ENCODE data around the gene RBFOX1.

The RBFOX1 gene

GRCh38 chr16:7748522-7748921 is 415.9 kb downstream of the RBFOX1 start:
- DNase-seq (ENCODE audit: extremely low spot score), result no peak
- POLR2A ChIA-PET, result no interaction called here
- TF ChIP-seq, protein P1, sequence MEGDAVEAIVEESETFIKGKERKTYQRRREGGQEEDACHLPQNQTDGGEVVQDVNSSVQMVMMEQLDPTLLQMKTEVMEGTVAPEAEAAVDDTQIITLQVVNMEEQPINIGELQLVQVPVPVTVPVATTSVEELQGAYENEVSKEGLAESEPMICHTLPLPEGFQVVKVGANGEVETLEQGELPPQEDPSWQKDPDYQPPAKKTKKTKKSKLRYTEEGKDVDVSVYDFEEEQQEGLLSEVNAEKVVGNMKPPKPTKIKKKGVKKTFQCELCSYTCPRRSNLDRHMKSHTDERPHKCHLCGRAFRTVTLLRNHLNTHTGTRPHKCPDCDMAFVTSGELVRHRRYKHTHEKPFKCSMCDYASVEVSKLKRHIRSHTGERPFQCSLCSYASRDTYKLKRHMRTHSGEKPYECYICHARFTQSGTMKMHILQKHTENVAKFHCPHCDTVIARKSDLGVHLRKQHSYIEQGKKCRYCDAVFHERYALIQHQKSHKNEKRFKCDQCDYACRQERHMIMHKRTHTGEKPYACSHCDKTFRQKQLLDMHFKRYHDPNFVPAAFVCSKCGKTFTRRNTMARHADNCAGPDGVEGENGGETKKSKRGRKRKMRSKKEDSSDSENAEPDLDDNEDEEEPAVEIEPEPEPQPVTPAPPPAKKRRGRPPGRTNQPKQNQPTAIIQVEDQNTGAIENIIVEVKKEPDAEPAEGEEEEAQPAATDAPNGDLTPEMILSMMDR (IDR thresholded peaks at IDR 0.05; ENCODE audit: control extremely low read depth, extremely low read depth, low read depth, missing control alignments), result no peak
- CTCF ChIA-PET, result no interaction called here

- TF ChIP-seq, protein P1 (IDR thresholded peaks at IDR 0.05; ENCODE audit: control extremely low read depth, extremely low read depth, low read depth, missing control alignments), result no peak
These were observed 422.8 kb downstream of the RBFOX1 start for GRCh38 chr16:7755347-7755882.

More at GRCh38 chr16:7755347-7755882, 422.8 kb downstream of the RBFOX1 start:
- DNase-seq (ENCODE audit: extremely low spot score), result no peak
- CTCF ChIA-PET, result interaction anchor here (1.9 kb wide), 1 partner anchor 14 kb away, joined by 6 read pairs; no protein-coding TSS in a partner anchor
- POLR2A ChIA-PET, result no interaction called here

Data from GM10248 (cell line).